ENCODE data around the gene TMEM50A. TPM values are rescaled to one million over a fixed set of nuclear protein-coding genes. Genes with fewer than 3 reads are reported as not detected.

Gene TMEM50A
- total RNA-seq, 1 experiment from 2014 or later = 95.9 TPM

GRCh38 chr1:25343872-25344271, 5.7 kb downstream of the TMEM50A start:
- no peak overlapping the region for H3K4me2 ChIP-seq (ENCODE audit: insufficient read depth, insufficient read length, low read length)
- H3K18ac ChIP-seq (ENCODE audit: insufficient read length, low read depth, low read length) = no peak overlapping the region
- H2BK120ac ChIP-seq (ENCODE audit: low read depth, low read length, poor library complexity, severe bottlenecking) = no peak overlapping the region
- peak overlapping the region in 2 of 3 experiments; percentile 15 to 87; a peak in 2 of 7 replicates for H3K27ac Mint-ChIP-seq
- H3T11ph ChIP-seq (ENCODE audit: low read length) = no peak overlapping the region
- H3K4me3 Mint-ChIP-seq = no peak overlapping the region
- no peak overlapping the region for H3K27ac ChIP-seq (ENCODE audit: insufficient read length, low read depth, low read length)
- no peak overlapping the region for H3K14ac ChIP-seq (ENCODE audit: insufficient read depth, low read length)
- no CpG with 5 or more reads among the region's 4 CpGs for WGBS (ENCODE audit: extremely low coverage, insufficient read length, low lambda C conversion rate)
- no peak overlapping the region for H2BK5ac ChIP-seq (ENCODE audit: insufficient read length, low read length)
- no peaks in the 10 kb centered on the region for H3K9me3 Mint-ChIP-seq
- H2AFZ ChIP-seq (ENCODE audit: low read length) = no peak overlapping the region
- H3K56ac ChIP-seq (ENCODE audit: insufficient read length, low read depth, low read length) = no peak overlapping the region
- no peaks in the 10 kb centered on the region for H3K9me3 ChIP-seq (ENCODE audit: control insufficient read depth, low read depth, low read length)
- H3K27me3 Mint-ChIP-seq (ENCODE audit: low read depth) = no peaks in the 10 kb centered on the region
- H2BK15ac ChIP-seq (ENCODE audit: low read depth, low read length) = no peak overlapping the region
- peaks cover 9 to 13% of the 10 kb centered on the region in 2 experiments for H3K4me1 Mint-ChIP-seq
- H4K20me1 ChIP-seq (ENCODE audit: control insufficient read depth, insufficient read depth, insufficient read length) = no peaks in the 10 kb centered on the region
- peaks cover 8% of the 10 kb centered on the region; the same call in 1 of the 2 replicates for H3K79me2 ChIP-seq (ENCODE audit: insufficient read depth, low read length)
- no peaks in the 10 kb centered on the region for H3K4me1 ChIP-seq (ENCODE audit: insufficient read depth, low read length)
- peaks cover 10% of the 10 kb centered on the region for H3K79me1 ChIP-seq (ENCODE audit: insufficient read depth, low read depth, low read length, poor library complexity, severe bottlenecking)
- peaks cover 9 to 61% (median 49%) of the 10 kb centered on the region in 3 experiments; a peak in 6 of 7 replicates for H3K36me3 Mint-ChIP-seq (ENCODE audit: insufficient read depth in 1 of 3, low read depth in 3 of 3)
- no peak overlapping the region for H2BK12ac ChIP-seq (ENCODE audit: insufficient read length, low read depth, low read length)
- H4K8ac ChIP-seq (replicated peaks; ENCODE audit: insufficient read length, low read depth, low read length) = no peak overlapping the region
- H2AK5ac ChIP-seq (ENCODE audit: insufficient read length, low read length) = no peak overlapping the region
- H3K23ac ChIP-seq (ENCODE audit: insufficient read length, low read depth, low read length) = no peak overlapping the region
- H3K9ac ChIP-seq (ENCODE audit: extremely low read depth, insufficient read length, low read length) = no peak overlapping the region
- H3K23me2 ChIP-seq (ENCODE audit: insufficient read length, low read depth, low read length, poor library complexity, severe bottlenecking) = no peaks in the 10 kb centered on the region
- H4K91ac ChIP-seq (ENCODE audit: insufficient read length, low read depth, low read length) = no peak overlapping the region
- no peak for TF ChIP-seq CTCF (conservative IDR thresholded peaks at IDR 0.05)
- H4K5ac ChIP-seq (ENCODE audit: insufficient read length, low read depth, low read length) = no peak overlapping the region
- no peak for DNase-seq
- H3K4ac ChIP-seq (ENCODE audit: low read depth, low read length) = no peak overlapping the region
- H2BK20ac ChIP-seq (ENCODE audit: low read depth, low read length, poor library complexity, severe bottlenecking) = no peak overlapping the region
- H3K27me3 ChIP-seq (ENCODE audit: insufficient read depth, low read length) = no peaks in the 10 kb centered on the region
